Activated CD4-positive, alpha-beta T cell treated with anti-CD3 and anti-CD28 coated beads for 36 hours (primary cell): ENCODE measurements around the gene TRIAP1. TPM values are rescaled to one million over a fixed set of nuclear protein-coding genes. Genes with fewer than 3 reads are reported as not detected.
A peak's percentile ranks its signal among the peaks of the same experiment; 100 is the strongest.

ENCODE experiments used
- ATAC-seq: fragments of 200-7000 bp; cut with Tn5 transposase; one replicate; pipeline ENCODE4 v1.10.0; 2021; ENCODE audit warnings: mild to moderate bottlenecking, moderate library complexity
- CTCF ChIA-PET: fragments of 350-600 bp; sonication (Branson Sonifier 250); formaldehyde crosslinking; loops from one replicate; lab custom pipeline; 2021; ENCODE audit warnings: antibody characterized with exemption; lab: Charles Lee
- POLR2A ChIA-PET: fragments of 350-600 bp; sonication (Branson Sonifier 250); formaldehyde crosslinking; loops from one replicate; lab custom pipeline; 2021; ENCODE audit warnings: antibody characterized with exemption, inconsistent platforms; lab: Charles Lee
- DNase-seq: peaks from one replicate; pipeline ENCODE4 v3.0.0-alpha.2; 2020
- H3K27ac Mint-ChIP-seq: one replicate; pipeline ENCODE4 v1.8.0; 2021; ENCODE audit warnings: mixed read lengths
- H3K27me3 Mint-ChIP-seq: one replicate; pipeline ENCODE4 v1.8.0; 2021; ENCODE audit warnings: mixed read lengths
- H3K36me3 Mint-ChIP-seq: one replicate; pipeline ENCODE4 v1.8.0; 2021; ENCODE audit warnings: low read depth, mixed read lengths
- H3K4me1 Mint-ChIP-seq: one replicate; pipeline ENCODE4 v1.8.0; 2021; ENCODE audit warnings: mixed read lengths
- H3K4me3 Mint-ChIP-seq: one replicate; pipeline ENCODE4 v1.8.0; 2021; ENCODE audit warnings: mild to moderate bottlenecking, moderate library complexity, mixed read lengths
- H3K9me3 Mint-ChIP-seq: one replicate; pipeline ENCODE4 v1.8.0; 2021; ENCODE audit warnings: low read depth, mixed read lengths
- intact Hi-C, 2 experiments: fragments of 100-400 bp; cut with DNase I in 1 of 2; cut with micrococcal nuclease in 1 of 2; formaldehyde crosslinking; loops; one replicate each; pipeline versions ENCODE4 v1.14.2 to v1.15.1; 2022 to 2024; cut with DNase I, micrococcal nuclease
- total RNA-seq, 2 experiments: library from RNA; stranded (reverse); gene quantifications; one replicate each; pipeline ENCODE4 v1.2.3, GENCODE V29; 2021

TRIAP1 gene
- total RNA-seq, 2 experiments from 2014 or later = 20.9 to 36.0 TPM

- H3K9me3 Mint-ChIP-seq = no peaks in the 10 kb centered on the region
- H3K27ac Mint-ChIP-seq = peak overlapping the region; percentile 84
- H3K4me1 Mint-ChIP-seq = peaks cover 40% of the 10 kb centered on the region
- CTCF ChIA-PET = interaction anchor here (0.6 to 2.8 kb wide), 18 partner anchors 10 to 421 kb away, joined by 3 to 17 read pairs (median 5); partner anchors contain the start of genes DYNLL1 and POP5
- peak overlapping the region; percentile 79 for H3K4me3 Mint-ChIP-seq
- intact Hi-C loops = loop anchor here (1.0 to 2.0 kb wide), 15 partner anchors 14 to 268 kb away; partner anchors contain the start of genes COX6A1 (in 2 of the 2), GATC (in 2 of the 2), RNF10 (in 2 of the 2) and TRIAP1 (in 2 of the 2)
- ATAC-seq (peak; percentile 24), DNase-seq (peak; percentile 50)
- POLR2A ChIA-PET = interaction anchor here (0.6 to 2.5 kb wide), 7 partner anchors 10 to 268 kb away, joined by 3 to 12 read pairs (median 4); partner anchors contain the start of genes DYNLL1, RNU4-2 and RPLP0
- H3K36me3 Mint-ChIP-seq = peaks cover 25% of the 10 kb centered on the region
- no peaks in the 10 kb centered on the region for H3K27me3 Mint-ChIP-seq
These were observed 22.8 kb upstream of the TRIAP1 start for GRCh38 chr12:120468821-120469449.

GRCh38 chr12:120468325-120468820, 22.2 kb upstream of the TRIAP1 start:
- POLR2A ChIA-PET = interaction anchor here (0.6 to 2.5 kb wide), 7 partner anchors 9 to 267 kb away, joined by 3 to 12 read pairs (median 4); partner anchors contain the start of genes DYNLL1, RNU4-2 and RPLP0
- Mint-ChIP-seq H3K27ac (peak overlapping the region; percentile 84), H3K4me1 (peaks cover 40% of the 10 kb centered on the region), H3K36me3 (peaks cover 25% of the 10 kb centered on the region), H3K4me3 (peak overlapping the region; percentile 79), H3K9me3 (no peaks in the 10 kb centered on the region), H3K27me3 (no peaks in the 10 kb centered on the region)
- ATAC-seq (no peak), DNase-seq (peak; percentile 49)
- CTCF ChIA-PET = interaction anchor here (0.6 to 2.8 kb wide), 13 partner anchors 9 to 361 kb away, joined by 3 to 17 read pairs (median 5); partner anchors contain the start of gene DYNLL1
- intact Hi-C loops = loop anchor here in 1 of 2 experiments (1.0 to 2.0 kb wide), 3 partner anchors 13 to 30 kb away; partner anchors contain the start of genes COX6A1, GATC and TRIAP1

GRCh38 chr12:120467439-120467838, 21.3 kb upstream of the TRIAP1 start:
- ChIA-PET POLR2A (interaction anchor here (1.0 to 2.5 kb wide), 4 partner anchors 8 to 29 kb away, joined by 3 to 12 read pairs (median 6); partner anchors contain the start of genes COX6A1 and DYNLL1), CTCF (interaction anchor here (1.5 to 3.0 kb wide), 5 partner anchors 8 to 27 kb away, joined by 3 to 17 read pairs (median 10); no protein-coding TSS in a partner anchor)
- intact Hi-C loops = no loop called here
- H3K27ac Mint-ChIP-seq = peak overlapping the region; percentile 7
- H3K36me3 Mint-ChIP-seq = peaks cover 29% of the 10 kb centered on the region
- no peaks in the 10 kb centered on the region for H3K27me3 Mint-ChIP-seq
- DNase-seq (no peak), ATAC-seq (no peak)
- no peaks in the 10 kb centered on the region for H3K9me3 Mint-ChIP-seq
- peak overlapping the region; percentile 79 for H3K4me3 Mint-ChIP-seq
- peaks cover 38% of the 10 kb centered on the region for H3K4me1 Mint-ChIP-seq

- peak; percentile 66 for DNase-seq
- peaks cover 33% of the 10 kb centered on the region for H3K36me3 Mint-ChIP-seq
- H3K4me1 Mint-ChIP-seq = peaks cover 38% of the 10 kb centered on the region
- intact Hi-C loops = no loop called here
- ChIA-PET CTCF (interaction anchor here (0.5 to 3.0 kb wide), 12 partner anchors 9 to 346 kb away, joined by 3 to 17 read pairs (median 4); no protein-coding TSS in a partner anchor), POLR2A (interaction anchor here (0.6 to 1.7 kb wide), 6 partner anchors 10 to 115 kb away, joined by 3 to 10 read pairs (median 4); partner anchors contain the start of genes COX6A1, DYNLL1 and POP5)
- no peaks in the 10 kb centered on the region for H3K27me3 Mint-ChIP-seq
- no peak overlapping the region for H3K4me3 Mint-ChIP-seq
- no peak overlapping the region for H3K27ac Mint-ChIP-seq
- no peaks in the 10 kb centered on the region for H3K9me3 Mint-ChIP-seq
- no peak for ATAC-seq
These were observed 20.6 kb upstream of the TRIAP1 start for GRCh38 chr12:120466560-120467315.

GRCh38 chr12:120465756-120466155, 19.6 kb upstream of the TRIAP1 start:
- no peaks in the 10 kb centered on the region for H3K27me3 Mint-ChIP-seq
- ChIA-PET POLR2A (interaction anchor here (1.7 kb wide), 1 partner anchor 9 kb away, joined by 10 read pairs; no protein-coding TSS in a partner anchor), CTCF (interaction anchor here (0.9 to 3.0 kb wide), 9 partner anchors 9 to 161 kb away, joined by 3 to 17 read pairs (median 5); no protein-coding TSS in a partner anchor)
- no peak overlapping the region for H3K4me3 Mint-ChIP-seq
- DNase-seq = no peak
- peak overlapping the region; percentile 29 for H3K27ac Mint-ChIP-seq
- intact Hi-C loops = no loop called here
- H3K4me1 Mint-ChIP-seq = peaks cover 33% of the 10 kb centered on the region
- peaks cover 37% of the 10 kb centered on the region for H3K36me3 Mint-ChIP-seq
- ATAC-seq = no peak
- no peaks in the 10 kb centered on the region for H3K9me3 Mint-ChIP-seq

- intact Hi-C loops = no loop called here
- ATAC-seq = no peak
These were observed 17.5 kb upstream of the TRIAP1 start for GRCh38 chr12:120463712-120464111.

GRCh38 chr12:120462099-120462640, 16.0 kb upstream of the TRIAP1 start:
- Mint-ChIP-seq H3K27me3 (no peaks in the 10 kb centered on the region), H3K27ac (peak overlapping the region; percentile 24), H3K9me3 (no peaks in the 10 kb centered on the region), H3K36me3 (peaks cover 48% of the 10 kb centered on the region), H3K4me3 (no peak overlapping the region), H3K4me1 (peaks cover 19% of the 10 kb centered on the region)
- ChIA-PET POLR2A (interaction anchor here (0.6 kb wide), 1 partner anchor 143 kb away, joined by 4 read pairs; no protein-coding TSS in a partner anchor), CTCF (interaction anchor here (0.6 to 3.0 kb wide), 3 partner anchors 9 to 84 kb away, joined by 3 to 14 read pairs (median 3); no protein-coding TSS in a partner anchor)
- ATAC-seq (no peak), DNase-seq (no peak)
- intact Hi-C loops = no loop called here

More at GRCh38 chr12:120463712-120464111, 17.5 kb upstream of the TRIAP1 start:
- ChIA-PET CTCF (interaction anchor here (0.7 to 3.0 kb wide), 5 partner anchors 11 to 106 kb away, joined by 3 to 14 read pairs (median 4); no protein-coding TSS in a partner anchor), POLR2A (no interaction called here)
- Mint-ChIP-seq H3K36me3 (peaks cover 51% of the 10 kb centered on the region), H3K9me3 (no peaks in the 10 kb centered on the region), H3K4me1 (peaks cover 27% of the 10 kb centered on the region), H3K4me3 (no peak overlapping the region), H3K27me3 (no peaks in the 10 kb centered on the region), H3K27ac (no peak overlapping the region)
- no peak for DNase-seq

- no peak overlapping the region for H3K4me3 Mint-ChIP-seq
- ATAC-seq (no peak), DNase-seq (no peak)
- no peaks in the 10 kb centered on the region for H3K9me3 Mint-ChIP-seq
- H3K27me3 Mint-ChIP-seq = no peaks in the 10 kb centered on the region
- peaks cover under 1% of the 10 kb centered on the region for H3K4me1 Mint-ChIP-seq
- CTCF ChIA-PET = interaction anchor here (1.4 to 2.1 kb wide), 2 partner anchors 8 to 22 kb away, joined by 4 to 9 read pairs; no protein-coding TSS in a partner anchor
- intact Hi-C loops = no loop called here
- peaks cover 56% of the 10 kb centered on the region for H3K36me3 Mint-ChIP-seq
- POLR2A ChIA-PET = interaction anchor here (0.7 to 2.4 kb wide), 2 partner anchors 9 to 15 kb away, joined by 3 to 12 read pairs; partner anchors contain the start of gene SRSF9
- H3K27ac Mint-ChIP-seq = no peak overlapping the region
These were observed 14.0 kb upstream of the TRIAP1 start for GRCh38 chr12:120460157-120460556.

- Mint-ChIP-seq H3K27ac (peak overlapping the region; percentile 13), H3K4me3 (no peak overlapping the region), H3K36me3 (peaks cover 55% of the 10 kb centered on the region), H3K9me3 (no peaks in the 10 kb centered on the region), H3K4me1 (peaks cover 7% of the 10 kb centered on the region), H3K27me3 (no peaks in the 10 kb centered on the region)
- ATAC-seq (no peak), DNase-seq (no peak)
- ChIA-PET CTCF (interaction anchor here (0.5 to 2.9 kb wide), 8 partner anchors 9 to 1510 kb away, joined by 3 to 16 read pairs (median 4); no protein-coding TSS in a partner anchor), POLR2A (interaction anchor here (0.6 to 1.2 kb wide), 2 partner anchors 9 to 45 kb away, joined by 4 to 10 read pairs; no protein-coding TSS in a partner anchor)
- intact Hi-C loops = no loop called here
These were observed 10.9 kb upstream of the TRIAP1 start for GRCh38 chr12:120457133-120457532.

- no peak for DNase-seq
- Mint-ChIP-seq H3K27ac (no peak overlapping the region), H3K4me1 (peaks cover 7% of the 10 kb centered on the region), H3K27me3 (no peaks in the 10 kb centered on the region), H3K9me3 (no peaks in the 10 kb centered on the region), H3K36me3 (peaks cover 47% of the 10 kb centered on the region), H3K4me3 (no peak overlapping the region)
- intact Hi-C loops = loop anchor here in 1 of 2 experiments (1.0 kb wide), 1 partner anchor 13 kb away; no protein-coding TSS in a partner anchor
- no peak for ATAC-seq
- CTCF ChIA-PET = interaction anchor here (0.6 to 2.9 kb wide), 5 partner anchors 11 to 634 kb away, joined by 3 to 16 read pairs (median 4); no protein-coding TSS in a partner anchor
- POLR2A ChIA-PET = interaction anchor here (0.7 kb wide), 1 partner anchor 257 kb away, joined by 4 read pairs; no protein-coding TSS in a partner anchor
These were observed 9.1 kb upstream of the TRIAP1 start for GRCh38 chr12:120455302-120455701.
